Measurements from ENCODE around the gene RBMS1. TPM values are rescaled to one million over a fixed set of nuclear protein-coding genes. Genes with fewer than 3 reads are reported as not detected.

RBMS1 gene
- total RNA-seq, 1 donor from 2014 or later = 148 TPM

GRCh38 chr2:160228141-160228917 lies 265.3 kb downstream of the RBMS1 start:
- Mint-ChIP-seq H3K4me1 (ENCODE audit: low read depth, unreplicated experiment) (peaks cover 71% of the 10 kb centered on the region), H3K27me3 (ENCODE audit: low read depth, unreplicated experiment) (no peaks in the 10 kb centered on the region), H3K9me3 (ENCODE audit: unreplicated experiment) (no peaks in the 10 kb centered on the region), H3K4me3 (ENCODE audit: unreplicated experiment) (peak overlapping the region; percentile 12), H3K36me3 (ENCODE audit: low read depth, unreplicated experiment) (peaks cover 1% of the 10 kb centered on the region), H3K27ac (ENCODE audit: unreplicated experiment) (peak overlapping the region; percentile 96)
- H4K20me1 ChIP-seq (ENCODE audit: insufficient read depth, low read length) = no peaks in the 10 kb centered on the region
- H3K4me2 ChIP-seq (ENCODE audit: low read length) = peak overlapping the region; percentile 71
- TF ChIP-seq CTCF (IDR thresholded peaks at IDR 0.05; ENCODE audit: insufficient read depth, low read depth, low read length) (no peak), EZH2 (IDR thresholded peaks at IDR 0.05; ENCODE audit: insufficient read depth, low read length) (no peak)
- no peaks in the 10 kb centered on the region for H3K79me2 ChIP-seq (ENCODE audit: insufficient read depth, low read length)
- H2AFZ ChIP-seq (ENCODE audit: low read depth, low read length) = no peak overlapping the region
- peak; percentile 78 for FAIRE-seq
- peak overlapping the region; percentile 99 for H3K27ac ChIP-seq (ENCODE audit: low read depth, low read length)
- H3K36me3 ChIP-seq (ENCODE audit: insufficient read depth, low read length) = no peaks in the 10 kb centered on the region
- no peaks in the 10 kb centered on the region for H3K27me3 ChIP-seq (ENCODE audit: insufficient read depth, low read length)
- H3K4me1 ChIP-seq (ENCODE audit: insufficient read depth, low read length) = peaks cover 65% of the 10 kb centered on the region
- peak; percentile 97 for DNase-seq (ENCODE audit: low read depth)
- H3K4me3 ChIP-seq (ENCODE audit: insufficient read depth, low read depth, low read length) = peak overlapping the region; percentile 7
- peak overlapping the region; percentile 85 for H3K9ac ChIP-seq (ENCODE audit: low read length)
- no peaks in the 10 kb centered on the region for H3K9me3 ChIP-seq (ENCODE audit: insufficient read depth, low read depth, low read length)

GRCh38 chr2:160227293-160227915 lies 266.2 kb downstream of the RBMS1 start:
- Histone ChIP-seq H3K9ac (ENCODE audit: low read length) (peak overlapping the region; percentile 85), H3K27ac (ENCODE audit: low read depth, low read length) (peak overlapping the region; percentile 99), H3K36me3 (ENCODE audit: insufficient read depth, low read length) (no peaks in the 10 kb centered on the region), H3K79me2 (ENCODE audit: insufficient read depth, low read length) (no peaks in the 10 kb centered on the region), H4K20me1 (ENCODE audit: insufficient read depth, low read length) (no peaks in the 10 kb centered on the region), H3K9me3 (ENCODE audit: insufficient read depth, low read depth, low read length) (no peaks in the 10 kb centered on the region), H3K4me3 (ENCODE audit: insufficient read depth, low read depth, low read length) (peak overlapping the region; percentile 7), H3K4me2 (ENCODE audit: low read length) (peak overlapping the region; percentile 71), H3K27me3 (ENCODE audit: insufficient read depth, low read length) (no peaks in the 10 kb centered on the region), H2AFZ (ENCODE audit: low read depth, low read length) (no peak overlapping the region), H3K4me1 (ENCODE audit: insufficient read depth, low read length) (peaks cover 70% of the 10 kb centered on the region)
- no peak for FAIRE-seq
- DNase-seq (ENCODE audit: low read depth) = peak; percentile 75
- H3K4me3 Mint-ChIP-seq (ENCODE audit: unreplicated experiment) = peak overlapping the region; percentile 23
- H3K4me1 Mint-ChIP-seq (ENCODE audit: low read depth, unreplicated experiment) = peaks cover 78% of the 10 kb centered on the region
- no peaks in the 10 kb centered on the region for H3K9me3 Mint-ChIP-seq (ENCODE audit: unreplicated experiment)
- no peak for TF ChIP-seq CTCF (IDR thresholded peaks at IDR 0.05; ENCODE audit: insufficient read depth, low read depth, low read length)
- no peak for TF ChIP-seq EZH2 (IDR thresholded peaks at IDR 0.05; ENCODE audit: insufficient read depth, low read length)
- no peaks in the 10 kb centered on the region for H3K27me3 Mint-ChIP-seq (ENCODE audit: low read depth, unreplicated experiment)
- peaks cover 5% of the 10 kb centered on the region for H3K36me3 Mint-ChIP-seq (ENCODE audit: low read depth, unreplicated experiment)
- H3K27ac Mint-ChIP-seq (ENCODE audit: unreplicated experiment) = peak overlapping the region; percentile 96
